Caki2 (cell line): ENCODE measurements around the gene TOB1. TPM values are rescaled to one million over a fixed set of nuclear protein-coding genes. Genes with fewer than 3 reads are reported as not detected.
"Not testable (repeated sequence)": the region's sequence is repeated elsewhere in the genome, so short reads cannot be mapped to it uniquely, and the experiment has no call there.

Experiments used
- DNase-seq: peaks from one replicate; pipeline ENCODE4 v3.0.0-alpha.2; 2015; ENCODE audit warnings: low read depth
- in situ Hi-C: cut with HindIII; loops from 2 replicates; pipeline ENCODE4 v1.10.0; 2016; ENCODE audit warnings: low sequenced_read_pairs, low pct_unique_long_range_greater_than_20kb, mixed read lengths
- total RNA-seq: library from RNA; depleted of rRNA; stranded (reverse); fragments of >200 nt; shearing (Covaris generic); gene quantifications from 2 replicates; pipeline ENCODE4 v1.2.3, GENCODE V29; 2014; ENCODE audit warnings: low replicate concordance

The TOB1 gene
- total RNA-seq, 1 experiment from 2014 or later, result 15.6 TPM

- no peak for DNase-seq
- in situ Hi-C loops, result no loop called here
Observed at GRCh38 chr17:50899559-50900319, 33.6 kb upstream of the TOB1 start.

GRCh38 chr17:50899005-50899460 lies 32.9 kb upstream of the TOB1 start:
- in situ Hi-C loops, result no loop called here

GRCh38 chr17:50898369-50899004 lies 32.3 kb upstream of the TOB1 start:
- DNase-seq, result no peak
- in situ Hi-C loops, result no loop called here

More at GRCh38 chr17:50899005-50899460, 32.9 kb upstream of the TOB1 start:
- no peak for DNase-seq

- DNase-seq, in situ Hi-C loops: not testable (repeated sequence)
Observed at GRCh38 chr17:50894513-50894912, 28.4 kb upstream of the TOB1 start.

GRCh38 chr17:50893183-50893993 lies 27.2 kb upstream of the TOB1 start:
- peak; percentile 94 for DNase-seq
- in situ Hi-C loops, result no loop called here

DNA sequence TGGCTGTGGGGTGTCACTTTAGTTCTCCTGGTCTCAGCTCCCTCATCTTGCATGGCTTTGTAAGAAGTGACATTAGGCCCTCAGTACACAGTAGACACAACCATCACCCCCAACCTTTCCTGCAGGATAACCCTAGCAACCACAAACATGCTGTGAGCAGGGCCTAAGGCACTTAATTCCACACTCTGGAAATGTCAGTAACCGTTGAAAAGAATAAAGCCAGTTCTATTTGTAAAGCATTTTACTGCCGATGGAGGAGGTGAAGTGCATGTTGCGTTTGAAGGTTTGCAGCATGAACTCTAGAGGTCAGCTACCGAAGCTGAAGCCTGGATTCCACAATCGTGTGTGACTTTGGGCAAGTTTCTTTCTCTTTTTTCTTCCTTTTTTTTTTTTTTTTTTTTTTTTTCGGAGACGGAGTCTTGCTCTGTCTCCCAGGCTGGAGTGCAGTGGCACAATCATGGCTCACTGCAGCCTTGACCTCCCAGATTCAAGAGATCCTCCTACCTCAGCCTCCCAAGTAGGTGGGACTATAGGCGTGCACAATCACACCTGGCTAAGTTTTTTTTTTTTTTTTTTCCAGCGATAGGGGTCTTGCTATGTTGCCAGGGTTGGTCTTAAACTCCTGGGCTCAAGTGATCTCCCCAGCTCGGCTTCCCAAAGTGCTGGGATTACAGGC lies 26.1 kb upstream of the TOB1 start:
- in situ Hi-C loops, result no loop called here
- DNase-seq, result no peak

DNA sequence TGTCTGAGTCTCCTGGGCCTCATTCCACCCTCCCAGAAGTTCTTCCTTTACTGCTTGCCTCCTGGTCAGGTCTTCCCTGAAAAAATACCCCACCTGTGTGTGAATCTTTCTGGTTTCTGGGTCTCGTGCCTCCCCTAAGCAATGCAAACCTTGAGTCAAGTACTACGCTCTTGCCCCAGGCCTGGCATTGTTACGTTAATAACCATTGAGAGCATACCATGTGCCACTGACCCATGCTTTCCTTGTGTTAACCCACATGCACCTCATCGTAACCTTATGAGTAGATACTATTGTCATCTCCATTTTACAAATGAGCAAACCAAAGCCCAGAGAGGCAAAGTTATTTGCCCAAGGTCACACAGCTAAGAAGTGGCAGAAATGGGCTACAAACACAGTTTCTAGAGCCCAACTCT lies 25.4 kb upstream of the TOB1 start:
- DNase-seq, result no peak
- in situ Hi-C loops, result no loop called here

GRCh38 chr17:50890675-50891516 lies 24.7 kb upstream of the TOB1 start:
- in situ Hi-C loops, result no loop called here

DNA sequence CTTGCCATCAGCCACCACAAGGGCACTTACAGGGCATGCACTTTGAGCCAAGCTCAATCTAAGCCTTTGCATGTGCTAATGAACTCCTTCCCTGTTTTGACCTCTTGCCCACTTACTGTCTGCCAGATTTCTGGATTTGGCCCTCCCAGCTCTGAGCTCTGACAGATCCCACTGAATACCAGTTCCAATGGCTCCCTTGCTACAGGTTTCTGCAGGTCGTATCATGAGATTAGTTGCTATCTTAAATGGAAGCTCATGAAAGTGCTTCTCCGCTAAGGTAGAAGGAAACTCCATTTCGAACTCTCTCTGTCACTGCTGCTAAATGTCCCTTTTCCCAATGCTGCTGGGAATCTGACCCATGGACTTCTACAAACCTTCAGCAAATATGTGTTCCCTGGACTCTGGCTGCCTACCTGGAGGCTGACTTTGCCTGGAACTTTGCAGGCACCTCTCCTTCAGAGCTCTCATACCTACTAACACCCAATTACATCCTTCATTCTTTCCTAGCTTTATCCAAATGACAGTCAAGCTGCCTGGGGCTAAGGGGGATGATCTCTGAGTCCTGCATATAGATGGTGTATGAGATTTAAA lies 23.5 kb upstream of the TOB1 start:
- in situ Hi-C loops, result no loop called here

More at GRCh38 chr17:50890675-50891516, 24.7 kb upstream of the TOB1 start:
- peak; percentile 26 for DNase-seq

DNA sequence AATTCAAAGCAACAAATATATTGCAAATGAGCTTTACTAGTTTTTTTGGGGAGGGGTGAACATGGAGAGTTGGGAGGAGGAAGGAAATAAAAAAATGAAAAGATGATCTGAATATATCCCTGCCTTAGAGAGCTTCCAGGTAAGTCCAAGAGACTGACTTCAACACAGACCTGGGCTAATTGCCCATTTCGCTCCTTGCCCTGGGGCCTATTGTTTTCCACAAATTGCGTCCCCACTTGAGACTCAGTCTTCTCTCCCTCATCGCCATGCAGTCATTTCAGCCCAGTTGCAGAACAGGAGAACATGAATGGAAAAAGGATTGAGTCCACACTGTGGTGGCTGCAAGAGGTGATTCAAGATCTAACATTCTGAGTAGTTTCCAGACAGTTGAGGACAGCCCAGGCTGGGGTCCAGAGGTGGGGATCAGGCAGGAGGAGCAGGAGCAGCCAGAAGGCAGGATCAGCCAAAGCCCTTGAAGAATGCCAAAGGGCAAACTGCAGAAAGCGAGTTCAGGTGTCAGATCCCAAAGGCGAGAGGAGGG lies 21.6 kb upstream of the TOB1 start:
- no peak for DNase-seq
- in situ Hi-C loops, result no loop called here

More for the DNA sequence above, 23.5 kb upstream of the TOB1 start:
- DNase-seq, result no peak

- in situ Hi-C loops, result no loop called here
- DNase-seq, result no peak
Observed at GRCh38 chr17:50884439-50885311, 18.5 kb upstream of the TOB1 start.

GRCh38 chr17:50883850-50884438 lies 17.8 kb upstream of the TOB1 start:
- in situ Hi-C loops, result no loop called here
- no peak for DNase-seq

DNA sequence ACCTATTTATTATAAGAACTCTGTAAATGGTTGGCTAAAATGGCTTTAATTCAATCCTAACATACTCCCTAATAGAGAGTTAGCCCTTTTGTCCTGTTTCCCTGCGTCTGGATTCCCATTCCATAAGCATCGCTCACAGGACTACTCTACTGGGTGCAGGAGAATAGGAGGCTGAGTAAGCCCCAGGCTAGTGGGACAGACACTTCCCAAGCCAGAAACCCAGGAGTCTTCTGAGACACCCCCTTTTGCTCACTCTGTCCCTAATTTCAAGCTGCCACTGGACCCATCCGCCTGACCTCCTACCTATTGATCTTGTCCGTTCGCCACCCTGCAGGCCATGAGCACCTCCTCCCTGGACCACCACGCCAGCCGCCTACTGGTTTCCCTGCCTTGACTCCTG lies 16.7 kb upstream of the TOB1 start:
- DNase-seq, result no peak
- in situ Hi-C loops, result no loop called here

- DNase-seq, result no peak
- in situ Hi-C loops, result no loop called here
Observed at GRCh38 chr17:50881182-50881581, 15.0 kb upstream of the TOB1 start.

GRCh38 chr17:50879086-50879485 lies 12.9 kb upstream of the TOB1 start:
- in situ Hi-C loops, result no loop called here
- no peak for DNase-seq

GRCh38 chr17:50877838-50878237 lies 11.7 kb upstream of the TOB1 start:
- in situ Hi-C loops, result no loop called here
- no peak for DNase-seq
